HUES48 (cell line): ENCODE results near the gene ZFP1.
"Not testable (repeated sequence)": the region's sequence is repeated elsewhere in the genome, so short reads cannot be mapped to it uniquely, and the experiment has no call there.

Experiments
- H3K27ac ChIP-seq: one replicate; pipeline ENCODE4 v1.7.0; 2013; ENCODE audit warnings: low read depth, low read length, inconsistent platforms
- H3K27me3 ChIP-seq: 2 replicates; pipeline ENCODE4 v1.6.1; 2013; ENCODE audit warnings: mild to moderate bottlenecking, low read length; ENCODE audit not compliant: control insufficient read depth, insufficient read depth
- H3K36me3 ChIP-seq: 2 replicates; pipeline ENCODE4 v1.6.1; 2013; ENCODE audit warnings: low read length; ENCODE audit not compliant: control insufficient read depth, insufficient read depth
- H3K4me1 ChIP-seq: 2 replicates; pipeline ENCODE4 v1.6.1; 2013; ENCODE audit warnings: mild to moderate bottlenecking, low read length; ENCODE audit not compliant: control insufficient read depth, insufficient read depth
- H3K4me3 ChIP-seq: 2 replicates; pipeline ENCODE4 v1.5.1; 2013; ENCODE audit warnings: mild to moderate bottlenecking, low read depth, low read length
- H3K9ac ChIP-seq: 2 replicates; pipeline ENCODE4 v1.6.1; 2013; ENCODE audit warnings: mild to moderate bottlenecking, low read depth, low read length, moderate library complexity
- H3K9me3 ChIP-seq: 2 replicates; pipeline ENCODE4 v1.6.1; 2013; ENCODE audit warnings: low read length; ENCODE audit not compliant: control insufficient read depth, insufficient read depth

Gene ZFP1

DNA sequence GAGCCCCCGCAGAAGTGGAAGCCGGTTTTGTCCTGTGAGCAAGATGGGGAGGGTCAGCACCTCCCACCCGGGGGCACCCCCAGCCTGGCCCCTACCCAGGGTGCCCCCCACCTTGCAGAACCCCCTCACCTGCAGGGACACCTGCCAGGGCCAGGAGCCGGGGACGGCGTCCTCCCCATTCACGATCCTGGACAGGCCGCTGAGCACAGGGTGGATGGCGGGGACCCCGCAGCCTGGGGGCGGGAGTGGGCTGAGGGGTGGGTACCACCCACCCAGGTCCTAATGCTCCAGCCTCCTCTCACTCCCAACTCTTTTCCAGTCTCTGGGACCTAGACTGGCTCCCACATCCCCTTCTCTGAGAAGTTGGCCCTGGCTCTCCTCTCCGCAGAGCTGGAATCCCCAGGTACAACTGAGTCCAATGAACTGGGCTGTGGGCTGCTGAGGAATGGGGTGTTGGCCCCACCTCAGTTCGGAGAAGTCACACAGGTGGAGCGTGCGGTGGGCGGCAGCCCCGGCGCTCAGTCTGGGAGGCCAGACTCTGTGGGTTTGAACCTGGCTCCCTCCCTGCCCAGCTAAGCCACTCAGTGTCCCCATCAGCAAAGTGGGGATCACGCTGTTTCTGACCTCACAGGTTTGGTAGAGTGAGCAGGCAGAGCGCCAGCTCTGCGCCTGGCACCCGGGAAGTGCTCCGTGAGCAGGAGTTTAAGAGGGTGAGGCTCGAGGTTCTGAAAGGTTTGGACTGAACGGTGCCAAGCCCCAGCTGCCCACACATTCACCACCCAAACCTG lies 57.8 kb downstream of the ZFP1 start:
- not testable (repeated sequence) for H3K9ac ChIP-seq

DNA sequence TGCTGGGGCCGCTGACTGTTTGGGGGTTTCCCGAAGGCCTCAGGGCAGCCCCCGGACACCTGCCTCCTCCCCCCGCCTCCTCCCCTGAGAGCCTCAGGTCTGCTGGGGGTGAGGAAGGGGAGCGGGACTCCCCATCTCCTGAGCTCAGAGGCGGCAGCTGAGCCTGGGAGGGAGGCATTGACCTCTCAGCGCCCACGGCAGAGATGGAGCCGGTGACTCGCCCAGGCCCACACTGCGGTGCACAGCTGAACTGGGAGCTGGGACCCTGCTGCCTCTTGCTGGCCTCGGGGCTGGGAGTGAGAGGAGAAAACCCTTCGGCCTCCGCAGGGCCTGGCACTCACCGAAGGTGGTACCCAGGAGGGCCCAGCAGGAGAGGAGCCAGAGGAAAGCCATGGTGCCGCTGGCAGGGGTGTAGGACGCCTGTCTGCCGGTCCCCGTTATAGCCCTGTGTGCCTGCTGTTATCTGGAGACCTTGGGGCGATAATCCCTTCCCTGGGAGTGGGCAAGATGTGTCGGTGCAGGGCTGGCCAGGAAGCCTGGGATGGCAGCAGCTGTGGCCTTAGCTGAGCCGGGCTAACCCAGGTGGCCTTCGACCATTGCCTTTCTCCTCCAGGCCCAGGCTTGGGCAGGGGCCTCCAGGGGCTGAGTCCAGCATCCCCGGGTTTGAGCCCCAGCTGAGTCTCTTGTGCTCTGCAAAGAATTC lies 58.6 kb downstream of the ZFP1 start, which contains the start of gene CTRB2:
CTRB2 (minus strand) TSS at position 413 of the 703 bp plus-strand sequence; CDS start at position 393, 20 bp downstream.
- no peaks in the 10 kb centered on the region for H3K4me1 ChIP-seq
- H3K27ac ChIP-seq = no peak within 1 kb of the TSS
- H3K4me3 ChIP-seq = no peak within 1 kb of the TSS
- no peaks in the 10 kb centered on the region for H3K9me3 ChIP-seq
- H3K27me3 ChIP-seq = no peaks in the 10 kb centered on the region
- no peak within 1 kb of the TSS for H3K9ac ChIP-seq
- H3K36me3 ChIP-seq = no peaks in the 10 kb centered on the region

More for the DNA sequence above, 57.8 kb downstream of the ZFP1 start:
- H3K27ac ChIP-seq, H3K4me3 ChIP-seq, H3K36me3 ChIP-seq, H3K9me3 ChIP-seq, H3K4me1 ChIP-seq, H3K27me3 ChIP-seq: not testable (repeated sequence)

DNA sequence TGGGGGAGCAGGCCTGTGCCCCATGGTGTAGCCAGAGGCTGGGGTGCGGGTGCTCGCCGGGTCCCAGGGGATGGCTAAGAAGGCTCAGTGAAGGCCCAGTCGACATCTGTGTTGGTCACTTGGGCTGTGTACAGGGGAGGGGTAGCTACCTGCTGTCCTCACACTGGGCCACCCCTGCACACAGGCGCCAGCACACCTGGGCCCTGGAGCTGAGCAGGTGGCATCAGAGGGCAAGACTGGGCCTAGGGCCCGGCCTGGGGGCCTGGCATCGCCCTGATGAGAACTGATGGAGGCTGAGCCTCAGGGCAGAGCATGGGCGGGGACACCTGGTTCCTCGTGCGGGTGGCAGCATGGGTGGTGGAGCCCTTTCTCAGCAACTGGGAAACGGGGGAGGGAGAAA lies 59.5 kb downstream of the ZFP1 start:
- Histone ChIP-seq H3K36me3 (no peaks in the 10 kb centered on the region), H3K27me3 (no peaks in the 10 kb centered on the region), H3K4me1 (no peaks in the 10 kb centered on the region), H3K9me3 (no peaks in the 10 kb centered on the region), H3K27ac (no peak overlapping the region), H3K4me3 (no peak overlapping the region), H3K9ac (no peak overlapping the region)

DNA sequence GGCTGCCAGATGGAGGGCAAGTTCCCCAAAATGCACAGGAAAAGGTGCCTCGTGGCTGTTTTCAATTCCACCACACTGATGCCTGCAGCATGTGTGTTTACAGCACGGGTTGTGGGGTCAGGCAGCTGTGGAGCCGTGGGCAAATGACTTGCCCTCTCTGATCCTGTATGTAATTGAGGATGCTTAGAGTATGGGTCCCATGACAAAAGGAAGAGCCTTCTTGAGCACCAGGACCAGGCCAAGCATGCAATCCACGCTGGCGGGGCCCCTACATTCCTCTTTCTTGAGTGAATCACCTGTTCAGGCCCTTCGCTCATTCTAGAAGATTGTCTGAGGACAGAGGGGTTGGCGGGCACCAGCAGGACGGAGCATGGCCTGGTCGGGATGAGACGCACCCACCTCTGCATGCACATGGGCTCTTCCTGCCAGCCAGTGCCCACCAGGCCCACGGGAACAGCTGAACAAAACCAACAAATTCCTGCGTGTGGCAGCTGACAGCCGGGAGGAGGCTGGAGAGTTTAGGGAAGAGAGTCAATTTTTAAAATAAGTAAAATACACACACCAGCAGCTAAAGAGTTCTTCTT lies 60.0 kb downstream of the ZFP1 start:
- no peaks in the 10 kb centered on the region for H3K4me1 ChIP-seq
- no peaks in the 10 kb centered on the region for H3K9me3 ChIP-seq
- H3K27ac ChIP-seq = no peak overlapping the region
- H3K27me3 ChIP-seq = no peaks in the 10 kb centered on the region
- no peaks in the 10 kb centered on the region for H3K36me3 ChIP-seq
- no peak overlapping the region for H3K9ac ChIP-seq
- no peak overlapping the region for H3K4me3 ChIP-seq

DNA sequence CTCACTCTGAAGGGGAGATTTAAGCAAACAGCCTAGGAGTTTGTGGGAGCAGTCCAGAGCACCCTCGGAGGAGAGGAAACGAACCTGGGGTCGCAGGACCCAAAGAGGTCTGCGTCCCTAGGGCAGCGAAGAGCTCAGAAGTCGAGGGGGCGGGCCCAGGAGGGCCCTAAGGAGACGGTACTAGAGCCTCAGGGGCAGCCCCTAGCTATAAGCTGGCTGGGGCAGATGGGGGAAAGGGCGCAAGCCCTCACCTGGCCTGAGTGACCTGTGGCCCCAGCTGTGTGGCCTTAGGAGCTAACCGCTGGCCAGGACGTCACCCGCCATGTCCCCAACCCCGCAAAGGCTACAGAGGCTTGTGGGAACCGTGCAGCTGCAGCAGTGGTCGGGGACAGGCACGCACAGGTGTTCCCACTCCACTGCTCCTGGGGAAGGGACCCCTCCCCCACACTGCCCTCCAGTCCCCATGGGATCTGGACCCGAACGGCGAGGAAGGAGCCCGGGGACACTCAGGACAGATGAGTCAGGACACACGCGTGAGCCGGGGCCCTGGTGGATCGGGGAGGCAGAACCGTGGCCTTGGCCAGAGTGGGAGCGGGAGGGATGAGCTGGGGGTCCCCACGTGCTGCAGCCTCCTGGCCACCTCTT lies 60.7 kb downstream of the ZFP1 start:
- no peaks in the 10 kb centered on the region for H3K36me3 ChIP-seq
- H3K27me3 ChIP-seq = no peaks in the 10 kb centered on the region
- no peak overlapping the region for H3K4me3 ChIP-seq
- H3K4me1 ChIP-seq = no peaks in the 10 kb centered on the region
- H3K9ac ChIP-seq = no peak overlapping the region
- H3K9me3 ChIP-seq = no peaks in the 10 kb centered on the region
- no peak overlapping the region for H3K27ac ChIP-seq

DNA sequence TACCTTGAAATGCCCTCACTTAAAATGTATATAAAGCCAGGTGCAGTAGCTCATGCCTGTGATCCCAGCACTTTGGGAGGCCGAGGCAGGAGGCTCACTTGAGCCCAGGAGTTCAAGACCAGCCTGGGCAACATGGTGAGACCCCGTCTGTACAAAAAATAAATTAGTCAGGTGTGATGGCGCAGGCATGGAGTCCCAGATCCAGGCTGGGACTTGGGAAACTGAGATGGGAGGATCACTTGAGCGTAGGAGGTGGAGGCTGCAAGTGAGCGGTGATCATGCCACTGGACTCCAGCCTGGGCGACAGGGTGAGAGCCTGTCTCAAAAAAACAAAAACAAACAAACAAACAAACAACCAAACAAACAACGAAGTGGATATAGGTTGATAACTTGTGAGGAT lies 61.2 kb downstream of the ZFP1 start:
- H3K36me3 ChIP-seq, H3K9me3 ChIP-seq, H3K27me3 ChIP-seq, H3K9ac ChIP-seq, H3K27ac ChIP-seq, H3K4me1 ChIP-seq, H3K4me3 ChIP-seq: not testable (repeated sequence)

DNA sequence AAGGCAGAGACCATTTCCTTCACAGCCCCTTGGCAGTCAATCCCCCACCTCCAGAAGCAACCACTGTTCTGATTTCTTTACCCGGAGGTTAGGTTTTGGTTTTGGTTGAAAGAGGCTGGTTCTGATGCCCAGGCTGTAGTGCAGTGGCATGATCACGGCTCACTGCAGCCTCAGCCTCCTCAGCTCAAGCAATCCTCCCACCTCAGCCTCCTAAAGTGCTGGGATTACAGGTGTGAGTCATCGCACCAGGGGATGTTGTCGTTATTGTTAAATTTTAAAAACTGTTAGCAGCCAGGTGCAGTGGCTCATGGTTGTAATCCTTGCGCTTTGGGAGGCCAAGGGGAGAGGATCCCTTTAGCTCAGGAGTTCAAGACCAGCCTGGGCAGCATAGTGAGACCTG lies 61.6 kb downstream of the ZFP1 start:
- no peaks in the 10 kb centered on the region for H3K27me3 ChIP-seq

DNA sequence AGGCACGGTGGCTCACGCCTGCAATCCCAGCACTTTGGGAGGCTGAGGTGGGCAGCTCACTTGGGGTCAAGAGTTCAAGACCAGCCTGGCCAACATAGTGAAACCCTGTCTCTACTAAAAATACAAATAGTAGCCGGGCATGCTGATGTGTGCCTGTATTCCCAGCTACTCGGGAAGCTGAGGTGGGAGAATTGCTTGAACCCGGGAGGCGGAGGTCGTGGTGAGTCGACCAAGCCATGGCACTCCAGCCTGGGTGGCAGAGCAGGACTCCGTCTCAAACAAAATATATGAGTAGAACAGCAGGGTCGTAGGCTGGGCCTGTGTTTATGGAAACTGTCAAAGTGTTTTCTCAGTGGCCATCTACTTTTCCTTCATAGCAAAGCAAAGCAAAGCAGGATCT lies 63.0 kb downstream of the ZFP1 start:
- not testable (repeated sequence) for H3K27ac ChIP-seq, H3K9me3 ChIP-seq, H3K27me3 ChIP-seq, H3K9ac ChIP-seq, H3K4me1 ChIP-seq, H3K36me3 ChIP-seq, H3K4me3 ChIP-seq

More for the DNA sequence above, 61.6 kb downstream of the ZFP1 start:
- no peak overlapping the region for H3K27ac ChIP-seq
- H3K9ac ChIP-seq = no peak overlapping the region
- H3K4me1 ChIP-seq = no peaks in the 10 kb centered on the region
- no peaks in the 10 kb centered on the region for H3K9me3 ChIP-seq
- no peaks in the 10 kb centered on the region for H3K36me3 ChIP-seq
- H3K4me3 ChIP-seq = no peak overlapping the region

DNA sequence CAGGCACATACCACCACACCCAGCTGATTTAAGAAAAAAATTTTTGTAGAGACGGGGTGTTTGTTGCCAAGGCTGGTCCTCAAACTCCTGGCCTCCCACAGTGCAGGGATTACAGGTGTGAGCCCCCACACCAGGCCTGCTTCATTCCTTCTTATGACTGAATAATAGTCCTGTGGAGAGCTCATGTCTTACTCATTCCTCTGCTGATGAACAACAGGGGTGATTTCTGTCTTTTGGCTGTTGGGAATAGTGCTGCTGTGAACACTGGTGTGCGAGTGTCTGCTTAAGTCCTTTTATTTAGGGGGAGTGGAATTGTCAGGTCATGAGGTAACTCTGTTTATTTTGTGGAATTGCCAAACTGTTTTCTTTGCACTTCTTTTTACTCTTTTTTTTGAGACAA lies 67.8 kb downstream of the ZFP1 start:
- Histone ChIP-seq H3K4me1 (no peaks in the 10 kb centered on the region), H3K4me3 (no peak overlapping the region), H3K9ac (no peak overlapping the region), H3K36me3 (no peaks in the 10 kb centered on the region), H3K27ac (no peak overlapping the region), H3K27me3 (no peaks in the 10 kb centered on the region), H3K9me3 (no peaks in the 10 kb centered on the region)

DNA sequence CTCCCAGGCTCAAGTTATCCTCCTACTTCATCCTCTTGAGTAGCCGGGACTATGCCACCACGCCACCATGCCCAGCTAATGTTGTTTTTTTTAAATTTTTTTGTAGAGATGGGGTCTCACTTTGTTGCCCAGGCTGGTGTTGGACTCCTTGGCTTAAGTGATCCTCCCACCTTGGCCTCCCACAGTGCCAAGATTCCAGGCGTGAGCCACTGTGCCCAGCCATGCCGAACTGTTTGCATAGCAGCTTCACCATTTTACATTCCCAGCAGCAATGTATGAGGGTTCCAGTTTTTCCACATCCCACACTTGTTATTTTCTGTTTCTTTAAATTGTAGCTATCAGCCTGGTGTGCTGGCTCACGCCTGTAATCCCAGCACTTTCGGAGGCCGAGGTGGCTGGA lies 68.3 kb downstream of the ZFP1 start:
- no peak overlapping the region for H3K4me3 ChIP-seq
- H3K4me1 ChIP-seq = no peaks in the 10 kb centered on the region
- H3K36me3 ChIP-seq = no peaks in the 10 kb centered on the region
- H3K27ac ChIP-seq = no peak overlapping the region
- no peaks in the 10 kb centered on the region for H3K9me3 ChIP-seq
- H3K9ac ChIP-seq = no peak overlapping the region
- H3K27me3 ChIP-seq = no peaks in the 10 kb centered on the region

DNA sequence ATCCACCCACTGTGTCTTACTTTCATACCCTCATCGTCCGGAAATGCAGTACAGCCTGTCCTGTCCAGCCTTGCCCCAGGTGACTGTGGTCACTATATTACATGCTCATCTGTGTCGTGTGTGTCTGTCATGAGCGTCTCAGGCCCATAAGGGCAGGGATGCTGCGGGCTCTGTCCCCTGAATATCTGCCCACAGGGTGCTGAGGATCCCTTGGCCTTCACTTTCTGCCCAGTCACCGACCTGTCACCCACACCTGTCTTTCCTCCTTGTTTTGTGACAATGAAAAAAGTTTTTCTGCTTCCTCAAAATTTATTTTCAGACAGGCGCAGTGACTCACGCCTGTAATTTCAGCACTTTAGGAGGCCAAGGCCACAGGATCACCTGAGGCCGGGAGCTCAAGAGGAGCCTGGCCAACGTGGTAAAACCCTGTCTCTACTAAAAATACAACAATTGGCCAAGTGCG lies 69.1 kb downstream of the ZFP1 start:
- Histone ChIP-seq H3K9me3 (no peaks in the 10 kb centered on the region), H3K4me1 (no peaks in the 10 kb centered on the region), H3K36me3 (no peaks in the 10 kb centered on the region), H3K27me3 (no peaks in the 10 kb centered on the region), H3K4me3 (no peak overlapping the region), H3K27ac (no peak overlapping the region), H3K9ac (no peak overlapping the region)
